Retinal pigment epithelial cell (primary cell): ENCODE data around the gene AGAP3.

Experiments
- DNase-seq: peaks from one replicate; pipeline ENCODE4 v3.0.0-alpha.2; 2010; ENCODE audit warnings: low read depth
- H3K4me3 ChIP-seq: 2 replicates; pipeline ENCODE4 v1.5.1; 2011; ENCODE audit warnings: mild to moderate bottlenecking, low read length, control low read depth, moderate library complexity
- CTCF ChIP-seq: conservative IDR thresholded peaks from 2 replicates; pipeline ENCODE4 v1.5.1; 2011; ENCODE audit warnings: low read depth, low read length, control low read depth, inconsistent platforms

Gene AGAP3

DNA sequence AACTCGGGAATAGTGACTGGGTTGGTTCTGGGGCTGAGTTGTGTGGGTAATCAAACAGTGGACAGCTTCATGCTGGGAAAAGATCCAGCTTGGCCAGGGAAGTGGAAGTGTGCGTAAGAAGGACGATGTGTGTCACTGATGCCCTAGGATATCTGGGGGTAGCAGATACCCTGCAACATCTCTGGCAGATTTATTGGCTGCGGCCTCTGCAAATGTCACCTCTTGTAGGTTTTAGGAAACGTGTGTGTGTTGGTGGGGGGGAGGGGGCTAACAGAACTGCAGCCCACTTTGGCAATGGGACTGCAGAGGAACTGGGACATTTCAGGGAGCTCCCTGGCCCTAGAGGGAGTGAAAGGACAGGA is 965 bp upstream of the AGAP3 start:
- H3K4me3 ChIP-seq = peak overlapping the region; percentile 47
- TF ChIP-seq CTCF = no peak

GRCh38 chr7:151086802-151087244 is 548 bp downstream of the AGAP3 start:
- no peak for TF ChIP-seq CTCF
- H3K4me3 ChIP-seq = peak overlapping the region; percentile 79
- DNase-seq = no peak

More for the DNA sequence above, 965 bp upstream of the AGAP3 start:
- DNase-seq = no peak

- DNase-seq = no peak
- H3K4me3 ChIP-seq = peak overlapping the region; percentile 79
- no peak for TF ChIP-seq CTCF
Measured at GRCh38 chr7:151087245-151088018, 1.2 kb downstream of the AGAP3 start.

DNA sequence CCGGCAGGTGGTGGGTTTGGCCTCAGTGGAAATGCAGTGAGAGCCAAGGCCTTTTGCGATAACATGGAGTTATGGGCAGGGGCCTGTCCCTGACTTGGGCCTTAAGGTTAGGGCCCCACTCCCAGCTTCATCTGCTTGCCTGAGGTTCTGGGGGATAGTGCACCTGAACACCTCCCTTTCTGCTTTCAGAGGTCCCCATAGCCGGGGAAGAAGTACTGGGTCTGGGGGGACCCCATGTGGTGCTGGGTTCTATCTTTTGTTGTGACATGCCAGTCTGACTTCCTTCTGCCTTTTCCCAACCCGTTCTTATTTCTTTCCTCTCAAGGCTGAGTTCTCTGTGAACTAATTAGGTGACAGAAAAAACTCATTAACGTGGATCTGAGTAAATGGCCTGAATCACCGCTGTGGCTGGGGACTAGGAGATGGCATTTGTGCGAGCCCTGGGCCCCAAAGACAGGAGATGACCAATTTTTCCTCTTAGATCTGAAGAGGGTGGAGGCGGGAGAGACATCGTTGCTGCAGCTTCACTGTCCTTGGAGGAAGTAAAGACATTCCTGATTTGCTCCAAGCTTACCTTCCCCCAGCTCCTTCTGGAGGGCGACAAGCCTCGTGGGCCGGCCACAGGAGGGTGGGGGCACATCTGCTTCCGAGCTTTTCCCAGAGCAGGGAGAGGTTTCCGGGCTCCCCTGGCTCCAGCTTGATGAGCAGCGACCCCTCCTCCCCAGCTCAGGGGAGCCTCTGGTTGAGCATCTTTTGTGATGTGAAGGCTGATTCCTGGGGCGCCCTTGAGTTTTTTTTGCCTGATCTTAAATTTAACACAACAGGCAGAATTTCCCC is 2.0 kb downstream of the AGAP3 start:
- TF ChIP-seq CTCF = no peak
- H3K4me3 ChIP-seq = peak overlapping the region; percentile 79
- no peak for DNase-seq

DNA sequence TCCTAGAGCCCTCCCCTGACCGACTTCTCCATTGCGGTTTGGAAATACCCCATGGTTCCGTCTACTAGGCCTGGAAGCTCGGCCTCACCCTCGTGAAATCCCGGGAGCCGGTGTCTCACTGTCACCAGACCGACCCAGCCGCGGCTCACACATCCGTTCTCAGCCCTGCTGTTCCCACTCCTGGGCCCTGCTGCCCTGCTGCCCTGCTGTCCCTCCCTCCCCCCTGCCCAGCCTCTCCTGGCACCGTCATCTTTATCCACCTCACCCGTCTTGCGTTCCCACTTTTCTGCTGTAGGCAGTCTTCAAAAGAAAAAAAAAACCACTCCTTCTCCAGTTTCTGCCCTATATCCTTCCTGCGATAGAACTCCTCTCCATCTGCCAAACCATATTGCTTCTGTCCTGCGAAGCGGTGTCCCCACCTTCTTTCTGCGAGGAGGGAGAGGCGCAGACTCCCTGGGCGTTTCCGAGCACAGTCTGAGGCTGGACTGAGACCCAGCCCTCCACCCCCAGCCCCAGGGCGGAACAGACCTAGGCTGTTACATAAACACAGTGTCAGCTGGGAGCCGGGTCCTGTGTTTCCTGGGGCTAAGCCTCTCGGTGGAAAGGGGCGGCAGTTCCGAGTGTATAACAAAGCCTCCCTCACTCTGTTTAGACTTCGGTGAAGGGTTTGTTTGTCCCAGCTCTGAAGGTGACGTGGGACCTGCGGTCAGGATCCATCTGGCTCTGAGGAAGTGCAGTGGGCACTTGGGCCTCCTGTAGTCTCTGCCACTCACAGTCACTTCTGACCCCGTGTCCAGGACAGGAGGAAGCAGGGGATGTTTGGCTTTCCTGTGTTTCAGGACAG is 2.8 kb downstream of the AGAP3 start:
- DNase-seq = peak; percentile 83
- no peak for TF ChIP-seq CTCF
- H3K4me3 ChIP-seq = peak overlapping the region; percentile 79

DNA sequence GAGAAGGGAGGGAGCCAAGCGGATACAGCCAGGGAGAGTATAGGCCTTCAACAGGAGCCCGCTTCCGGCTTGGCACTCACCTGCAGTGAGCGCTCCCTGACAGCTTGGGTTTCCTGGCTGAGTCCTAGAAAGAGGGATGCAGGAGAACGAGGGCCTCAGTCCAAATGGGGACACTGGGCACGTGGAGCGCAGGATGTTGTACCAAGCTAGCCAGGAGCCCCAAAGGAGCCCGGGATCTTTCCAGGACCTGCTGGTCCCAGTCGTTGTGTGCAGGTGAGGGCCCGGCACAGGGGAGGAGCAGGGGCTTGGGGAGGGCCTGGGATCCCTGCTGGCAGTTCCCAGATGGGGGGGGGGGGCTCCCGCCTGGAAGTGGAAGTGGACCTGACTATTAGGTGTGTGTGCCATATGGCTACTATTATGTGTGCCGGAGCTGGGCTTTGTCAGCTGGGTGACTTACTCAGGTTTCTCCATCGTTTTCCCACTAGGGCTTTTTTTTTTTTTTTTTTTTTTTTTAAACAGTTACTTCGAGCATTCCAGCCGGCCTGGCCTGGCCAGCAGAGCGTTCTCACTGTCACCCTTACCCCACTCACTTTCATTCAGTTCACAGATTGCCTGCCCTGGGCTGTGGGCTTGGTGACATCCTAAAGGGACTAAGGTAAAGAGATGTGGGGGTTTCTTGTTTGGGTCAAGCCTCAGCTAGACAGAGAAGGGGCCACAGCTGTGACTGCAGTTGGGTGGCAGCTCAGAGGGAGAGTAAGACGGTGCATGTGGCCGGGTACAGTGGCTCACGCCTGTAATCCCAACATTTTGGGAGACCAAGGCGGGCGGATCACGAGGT is 3.8 kb downstream of the AGAP3 start:
- H3K4me3 ChIP-seq = peak overlapping the region; percentile 79
- TF ChIP-seq CTCF = no peak
- DNase-seq = no peak
